Coronary artery (tissue), 2 donors: ENCODE measurements around the gene LINC01488.

Experiments used
- DNase-seq: peaks from one replicate; pipeline ENCODE4 v3.0.0-alpha.2; 2017; ENCODE audit warnings: low spot score
- H3K27ac ChIP-seq, 2 donors: fragments of 200-600 bp; sonication (generic); one replicate each; pipeline ENCODE4 v1.5.1; 2016 to 2019
- H3K4me3 ChIP-seq: fragments of 200-600 bp; sonication (generic); 2 replicates; pipeline ENCODE4 v1.5.1; 2016; ENCODE audit warnings: mild to moderate bottlenecking, moderate library complexity
- CTCF ChIP-seq: fragments of 200-600 bp; sonication (generic); IDR thresholded peaks from one replicate; pipeline ENCODE4 v1.5.1; 2019; ENCODE audit warnings: antibody characterized with exemption

The LINC01488 gene

DNA sequence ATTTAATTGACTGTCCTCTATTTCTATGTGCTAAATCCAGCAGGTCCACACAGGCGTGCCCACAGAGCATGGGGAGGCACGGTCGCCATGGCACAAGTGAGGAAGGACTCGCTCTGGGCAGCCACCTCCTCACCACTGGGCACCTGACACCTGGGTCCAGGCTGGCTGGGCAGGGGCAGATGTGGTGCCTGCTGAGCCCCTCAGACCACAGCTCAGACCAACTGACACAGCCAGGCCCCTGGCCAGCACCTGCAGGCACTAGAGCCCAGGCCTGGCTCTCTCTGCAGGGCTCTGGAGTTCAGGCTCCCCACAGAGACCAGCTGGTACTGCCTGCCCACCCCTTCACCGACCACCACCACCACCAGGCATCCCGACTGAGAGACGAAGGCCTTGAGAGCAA lies 27.9 kb downstream of the LINC01488 start:
- TF ChIP-seq CTCF = no peak
- no peak for DNase-seq
- H3K4me3 ChIP-seq = no peak overlapping the region

DNA sequence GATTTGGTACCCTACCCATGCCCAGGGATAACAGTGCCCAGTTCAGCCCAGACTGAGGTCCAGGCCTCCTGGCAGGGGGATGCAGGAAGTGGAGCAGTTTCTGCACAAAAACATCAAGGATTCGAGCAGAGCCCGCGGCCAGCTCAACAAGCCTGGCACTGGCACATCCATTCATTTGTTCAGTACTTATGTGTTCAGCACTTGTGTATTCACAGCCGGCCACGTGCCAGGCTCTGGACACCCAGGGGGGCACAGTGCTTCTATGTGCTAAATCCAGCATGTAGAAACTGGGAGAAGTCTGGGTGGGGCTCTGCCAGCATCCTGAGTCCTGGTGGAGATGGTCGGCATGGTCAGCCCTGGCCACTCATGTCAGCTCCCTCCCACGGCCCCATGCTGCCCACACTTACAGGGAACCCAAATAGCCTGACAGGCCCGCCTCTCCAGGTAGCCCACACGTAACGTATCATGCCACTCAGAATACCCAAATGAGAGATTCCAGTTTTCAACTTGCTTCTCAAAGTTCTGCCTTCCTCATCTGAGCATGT lies 28.5 kb downstream of the LINC01488 start:
- DNase-seq = no peak
- no peak for TF ChIP-seq CTCF
- Histone ChIP-seq H3K27ac (no peak overlapping the region), H3K4me3 (no peak overlapping the region)

More for the DNA sequence above, 27.9 kb downstream of the LINC01488 start:
- no peak overlapping the region for H3K27ac ChIP-seq

DNA sequence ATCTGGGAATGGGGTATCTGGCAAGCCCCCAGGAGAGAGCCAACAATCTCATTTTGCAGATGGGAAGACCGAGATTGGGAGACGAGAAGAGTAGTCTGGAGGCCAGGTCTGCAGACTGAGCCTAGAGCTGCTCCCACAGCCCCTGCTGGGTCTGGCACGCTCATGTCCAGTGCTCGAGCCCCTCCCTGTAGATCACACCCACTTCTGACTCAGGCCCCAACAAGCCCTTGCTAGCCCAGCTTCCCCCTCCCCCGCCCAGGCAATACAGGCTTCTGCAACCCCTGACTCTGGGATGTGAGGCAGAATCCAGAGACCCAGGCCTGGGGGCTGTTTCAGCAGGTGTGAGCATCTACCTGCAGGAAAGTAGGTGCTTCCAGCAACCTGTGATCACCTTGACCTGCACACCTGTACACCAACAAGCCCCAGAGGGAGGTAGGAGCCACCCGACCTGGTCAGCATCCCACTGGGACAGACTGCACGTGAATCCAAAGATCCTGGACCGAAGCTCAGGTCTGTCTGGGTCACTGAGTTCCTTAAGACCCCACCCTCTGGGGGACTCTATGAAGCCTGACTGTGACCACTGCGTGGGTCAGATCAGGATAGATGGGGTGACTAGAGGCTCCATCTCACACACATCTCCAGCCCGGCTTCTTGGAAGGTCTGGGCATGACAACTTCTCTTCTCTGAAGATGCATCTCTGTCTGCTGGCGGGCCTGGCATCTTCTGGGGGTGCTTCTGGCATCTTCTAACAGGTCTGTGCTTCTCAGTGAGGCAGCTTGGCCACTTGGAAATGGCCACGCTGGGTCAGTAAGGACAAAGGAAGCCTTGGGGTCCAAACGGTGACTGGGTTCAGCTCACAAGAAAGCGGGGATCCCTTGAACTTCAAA lies 29.3 kb downstream of the LINC01488 start:
- no peak overlapping the region for H3K27ac ChIP-seq
- no peak for TF ChIP-seq CTCF
- DNase-seq = no peak
- no peak overlapping the region for H3K4me3 ChIP-seq

GRCh38 chr11:69511358-69512055 lies 30.0 kb downstream of the LINC01488 start:
- no peak overlapping the region for H3K4me3 ChIP-seq
- no peak for DNase-seq
- no peak for TF ChIP-seq CTCF
- no peak overlapping the region for H3K27ac ChIP-seq

GRCh38 chr11:69512136-69512535 lies 30.7 kb downstream of the LINC01488 start:
- no peak overlapping the region for H3K4me3 ChIP-seq
- no peak overlapping the region for H3K27ac ChIP-seq
- no peak for TF ChIP-seq CTCF
- no peak for DNase-seq

- H3K27ac ChIP-seq = no peak overlapping the region
- no peak overlapping the region for H3K4me3 ChIP-seq
- TF ChIP-seq CTCF = no peak
- DNase-seq = no peak
Observed at GRCh38 chr11:69512790-69513189, 31.3 kb downstream of the LINC01488 start.
